Superior temporal gyrus (tissue), 1 donor: Measurements from ENCODE around the gene AFAP1L2.

Experiments
- DNase-seq: peaks from one replicate; pipeline ENCODE4 v3.0.0-alpha.2; 2016; ENCODE audit errors: extremely low spot score

The AFAP1L2 gene

GRCh38 chr10:114408968-114409444 lies 4.7 kb upstream of the AFAP1L2 start:
- no peak for DNase-seq

GRCh38 chr10:114408112-114408967 lies 4.0 kb upstream of the AFAP1L2 start:
- no peak for DNase-seq

GRCh38 chr10:114406455-114406854 lies 2.2 kb upstream of the AFAP1L2 start:
- no peak for DNase-seq

GRCh38 chr10:114405011-114405350 lies 679 bp upstream of the AFAP1L2 start:
- DNase-seq = no peak

- DNase-seq = no peak
Measured at GRCh38 chr10:114403541-114404161, 651 bp downstream of the AFAP1L2 start.

- no peak for DNase-seq
Measured at GRCh38 chr10:114402871-114403540, 1.3 kb downstream of the AFAP1L2 start.

GRCh38 chr10:114402233-114402632 lies 2.1 kb downstream of the AFAP1L2 start:
- DNase-seq = no peak

- peak; percentile 75 for DNase-seq
Measured at GRCh38 chr10:114401195-114401791, 3.0 kb downstream of the AFAP1L2 start.

- DNase-seq = no peak
Measured at GRCh38 chr10:114400091-114400490, 4.2 kb downstream of the AFAP1L2 start.

GRCh38 chr10:114399576-114399975 lies 4.7 kb downstream of the AFAP1L2 start:
- no peak for DNase-seq

GRCh38 chr10:114398587-114399331 lies 5.5 kb downstream of the AFAP1L2 start:
- no peak for DNase-seq

GRCh38 chr10:114397651-114398145 lies 6.6 kb downstream of the AFAP1L2 start:
- DNase-seq = no peak

- DNase-seq = no peak
Measured at GRCh38 chr10:114396464-114396863, 7.8 kb downstream of the AFAP1L2 start.

GRCh38 chr10:114395366-114396022 lies 8.8 kb downstream of the AFAP1L2 start:
- DNase-seq = peak; percentile 50

- no peak for DNase-seq
Measured at GRCh38 chr10:114394531-114394930, 9.8 kb downstream of the AFAP1L2 start.

- DNase-seq = no peak
Measured at GRCh38 chr10:114393886-114394285, 10.4 kb downstream of the AFAP1L2 start.

- DNase-seq = peak; percentile 26
Measured at GRCh38 chr10:114393482-114393881, 10.8 kb downstream of the AFAP1L2 start.

- DNase-seq = no peak
Measured at GRCh38 chr10:114392112-114392835, 12.0 kb downstream of the AFAP1L2 start.

GRCh38 chr10:114391599-114391998 lies 12.7 kb downstream of the AFAP1L2 start:
- no peak for DNase-seq

- no peak for DNase-seq
Measured at GRCh38 chr10:114389426-114389825, 14.9 kb downstream of the AFAP1L2 start.
